GF-D8 (cell line): ENCODE results near the gene GSTO1.

Source experiments
- DNase-seq: peaks from one replicate; lab custom pipeline; 2025; lab: John Stamatoyannopoulos, UW

GSTO1 gene

DNA sequence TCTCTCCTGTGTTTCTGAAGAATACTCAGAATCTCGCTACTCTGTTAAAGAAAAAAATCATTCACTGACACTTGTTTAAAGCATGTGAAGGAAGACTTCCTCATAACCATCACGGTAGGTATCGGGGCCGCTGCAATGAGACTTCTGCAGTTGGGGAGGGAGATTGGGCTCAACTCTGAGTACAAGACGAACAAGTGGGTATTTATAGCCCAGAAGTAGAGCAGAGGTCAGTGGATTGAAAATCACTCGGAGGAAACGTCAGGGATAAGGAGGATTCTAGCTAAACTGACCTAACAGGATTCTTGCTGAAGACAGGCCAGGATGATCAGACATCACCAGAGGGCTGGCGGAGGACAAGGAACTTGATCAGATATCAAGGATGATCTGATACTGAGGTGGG is 50.2 kb downstream of the GSTO1 start:
- no peak for DNase-seq

DNA sequence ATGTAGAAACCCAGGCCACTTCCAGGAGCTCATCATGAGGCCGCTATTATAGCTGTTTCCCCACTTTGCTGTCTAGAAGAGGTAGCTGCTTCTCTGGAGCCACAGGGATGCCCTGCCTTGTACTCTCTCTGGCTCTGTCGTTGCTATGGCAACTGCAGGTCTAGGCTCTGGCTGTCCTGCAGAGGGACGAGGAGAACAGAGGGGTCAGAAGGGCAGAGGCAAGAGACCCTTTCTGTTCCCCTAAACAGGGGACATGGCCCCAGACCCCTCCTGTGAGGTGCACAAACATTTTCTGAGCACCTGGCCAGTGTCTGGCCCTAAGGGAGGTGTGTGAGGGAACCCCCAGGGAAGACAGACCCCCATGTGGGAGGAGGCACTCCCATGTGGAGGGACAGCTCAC is 52.2 kb downstream of the GSTO1 start:
- DNase-seq: no peak

DNA sequence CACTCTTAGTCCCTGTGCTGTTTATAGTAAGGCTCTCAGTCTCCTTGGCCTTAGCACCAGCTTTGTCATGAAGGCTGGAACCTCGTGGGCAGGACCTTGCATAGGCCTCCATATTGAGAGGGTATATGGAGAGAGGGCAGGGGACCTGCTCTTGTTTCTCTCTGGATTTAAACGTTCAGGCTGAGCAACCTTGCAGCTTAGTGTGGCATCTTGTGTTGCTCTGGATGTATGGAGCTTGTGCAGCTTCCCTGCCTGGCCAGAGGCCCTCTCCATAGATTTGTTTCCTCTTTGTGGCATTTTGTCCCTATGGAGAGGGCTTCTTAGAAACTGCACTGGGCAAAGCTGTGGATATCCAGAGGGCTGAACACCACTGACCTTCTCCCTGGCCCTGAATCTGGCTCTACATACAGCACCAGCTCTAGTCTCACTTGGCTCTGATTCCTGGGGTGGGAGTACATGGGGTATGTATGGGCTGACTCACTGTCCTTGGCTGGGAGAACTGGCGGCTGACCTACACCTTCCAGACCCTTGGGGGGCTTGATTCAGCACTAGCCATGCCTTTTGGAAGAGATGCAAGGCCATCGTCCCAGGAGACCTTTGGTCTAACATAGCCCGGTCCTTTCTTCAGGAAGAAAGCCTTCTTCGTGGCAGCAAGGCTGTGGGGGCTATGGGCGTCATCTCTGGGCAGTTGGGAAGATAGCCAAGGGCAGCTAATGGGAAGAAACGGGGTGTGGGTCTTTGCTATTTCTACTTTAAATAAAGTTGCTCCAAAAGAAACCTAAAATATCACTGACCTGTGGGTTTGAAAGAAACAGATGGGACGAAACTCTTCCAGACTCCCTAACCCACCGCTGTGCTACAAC is 53.1 kb downstream of the GSTO1 start:
- no peak for DNase-seq

DNA sequence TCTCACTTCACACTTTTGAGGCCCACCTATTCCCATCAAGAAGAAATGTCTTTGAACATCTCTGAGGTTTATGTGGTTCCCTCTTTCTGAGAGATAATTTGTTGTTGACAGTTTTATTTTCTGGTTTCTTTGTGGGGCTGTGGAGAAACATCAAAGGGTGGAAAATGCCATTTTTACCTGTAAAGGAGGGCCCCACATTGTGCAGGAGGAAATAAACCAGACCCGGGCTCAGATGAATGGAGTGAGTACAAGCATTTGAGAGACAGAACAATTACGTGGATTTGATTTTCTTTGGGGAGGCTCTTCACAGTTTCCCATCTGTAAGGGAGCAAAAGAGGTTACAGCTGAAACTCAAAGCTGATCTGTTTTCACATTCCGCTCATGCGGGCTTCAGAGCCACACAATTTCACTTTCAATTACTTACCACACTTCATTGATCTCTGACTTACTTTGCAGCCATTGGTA is 53.8 kb downstream of the GSTO1 start:
- no peak for DNase-seq

DNA sequence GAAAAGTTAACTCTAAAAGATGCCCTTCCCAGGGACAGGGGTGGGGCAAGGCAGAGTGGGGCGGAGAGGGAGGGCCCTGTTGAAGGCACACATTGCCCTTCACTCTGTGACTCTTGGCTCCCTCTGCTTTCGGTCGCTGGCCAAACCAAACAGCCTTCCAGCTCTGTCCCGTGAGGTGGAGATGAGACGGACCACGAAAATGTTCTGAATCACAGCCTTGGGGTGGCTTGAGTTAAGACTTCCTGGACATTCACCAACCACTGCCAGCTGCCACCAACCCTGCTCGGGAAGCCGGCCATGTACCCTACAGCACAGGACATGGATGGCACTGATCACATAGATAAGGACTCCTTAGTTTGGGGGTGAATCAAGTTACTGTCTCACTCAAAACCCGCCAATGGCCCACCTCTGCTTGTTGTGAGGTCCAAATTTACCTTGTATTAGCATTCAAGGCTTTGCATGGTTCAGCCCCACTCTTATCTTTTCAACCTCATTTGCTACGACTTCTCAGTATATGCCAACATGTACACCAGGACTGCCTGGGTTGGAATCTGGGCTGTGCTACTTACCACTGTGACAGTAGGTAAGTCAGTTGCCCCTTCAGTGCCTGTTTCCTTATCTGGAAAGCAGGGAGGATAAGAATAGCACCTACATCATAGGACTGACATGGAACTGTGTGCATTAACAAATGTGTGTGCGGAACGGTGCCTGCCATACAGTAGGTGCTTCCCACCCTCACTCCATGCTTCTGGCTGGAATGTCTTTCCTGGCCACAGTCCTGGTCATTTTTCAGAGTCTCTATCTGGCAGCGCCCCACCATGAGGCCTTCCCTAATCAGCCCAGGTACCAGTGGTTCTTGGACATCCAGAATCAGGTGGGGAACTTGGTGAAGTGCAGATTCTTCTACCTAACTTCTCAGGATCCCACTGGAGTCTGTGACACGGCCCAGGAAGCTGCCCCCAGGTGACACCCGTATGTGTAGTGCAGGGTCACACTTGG is 55.6 kb downstream of the GSTO1 start:
- no peak for DNase-seq

DNA sequence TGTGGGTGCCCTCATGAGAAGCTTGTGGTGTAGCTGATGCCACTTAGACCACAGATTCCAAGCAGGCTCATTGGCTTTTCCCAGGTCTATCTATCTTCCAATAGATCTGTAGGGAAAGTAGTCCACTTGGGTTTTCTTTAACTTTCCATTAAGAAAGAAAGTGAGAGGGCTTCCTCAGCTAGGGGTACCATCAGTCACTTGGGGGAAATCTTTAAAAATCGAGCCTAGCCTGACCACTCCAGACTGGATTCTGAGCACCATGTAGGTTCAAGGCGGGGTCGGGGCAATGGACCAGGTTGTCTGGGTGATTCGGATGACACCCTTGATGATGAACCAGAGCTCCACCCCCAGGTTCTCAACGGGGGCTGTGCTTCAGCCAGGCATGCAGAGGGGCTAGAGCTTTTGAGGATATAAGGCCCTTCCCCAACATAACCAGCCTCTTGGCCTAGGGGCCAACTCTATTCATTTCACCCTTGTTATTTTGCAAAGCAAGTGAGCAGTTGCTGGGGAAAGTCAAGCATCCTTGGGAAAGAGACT is 56.6 kb downstream of the GSTO1 start:
- no peak for DNase-seq

DNA sequence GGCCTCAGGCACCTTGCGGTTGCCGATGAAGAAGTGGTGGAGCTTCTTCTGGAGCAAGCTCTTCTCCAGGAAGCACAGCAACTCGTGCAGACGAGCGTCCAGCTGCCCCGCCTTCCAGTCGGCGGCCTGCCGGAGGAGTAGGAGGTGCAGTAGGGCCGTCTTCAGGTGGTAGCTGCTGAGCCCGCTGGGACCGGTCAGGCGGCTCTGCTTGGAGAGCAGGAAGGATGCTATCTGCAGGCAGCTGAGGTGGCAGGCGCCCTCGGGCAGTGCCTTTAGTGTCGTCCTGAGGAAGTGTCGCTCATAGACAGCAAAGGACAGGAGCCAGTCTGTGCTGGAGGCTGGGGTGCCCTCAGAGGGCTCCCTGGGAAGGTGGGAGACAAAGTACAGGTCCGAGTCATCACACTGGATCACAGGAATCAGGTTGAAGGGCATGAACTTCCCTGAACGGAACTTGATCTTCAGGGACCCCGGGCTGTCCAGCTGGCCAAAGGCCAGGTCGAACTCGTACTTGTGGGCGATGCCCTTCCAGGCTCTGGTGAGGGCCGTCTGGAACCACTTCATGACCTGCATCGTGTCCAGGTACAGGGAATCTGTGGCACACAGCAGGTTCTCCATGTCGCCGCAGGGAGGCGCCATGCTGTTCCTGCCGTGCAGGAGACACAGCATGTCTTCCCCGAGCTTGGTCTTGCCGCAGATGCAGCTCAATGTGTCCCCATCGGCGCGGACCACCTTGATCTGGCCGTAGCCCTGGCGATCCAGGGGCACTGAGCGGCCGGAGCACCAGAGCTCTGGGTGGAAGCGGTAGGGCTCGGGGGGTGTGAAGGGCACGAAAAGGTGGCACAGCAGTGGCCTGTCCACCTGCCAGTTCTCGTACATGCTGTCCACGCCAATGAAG is 60.1 kb downstream of the GSTO1 start:
- no peak for DNase-seq

DNA sequence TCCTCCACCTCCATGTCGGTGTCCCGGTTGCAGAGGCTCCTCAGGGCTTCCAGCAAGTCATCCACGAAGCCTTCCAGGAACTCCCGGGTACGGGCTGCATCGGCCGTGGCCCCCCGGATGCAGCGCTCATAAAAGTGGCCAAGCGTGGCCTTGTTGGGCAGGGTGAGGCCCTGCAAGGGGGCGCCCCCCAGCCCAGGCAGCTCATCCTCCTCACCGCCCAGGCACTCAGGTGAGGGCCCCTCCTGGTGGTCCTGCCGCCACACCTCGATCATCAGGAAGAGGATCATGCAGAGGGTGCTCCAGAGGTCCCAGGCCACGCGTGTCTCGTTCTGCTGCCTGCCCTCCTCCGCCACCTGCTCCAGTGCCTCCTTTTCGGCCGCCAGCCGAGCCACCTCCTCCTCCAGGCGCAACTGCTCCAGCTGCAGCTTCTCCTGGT is 60.8 kb downstream of the GSTO1 start:
- DNase-seq: no peak

DNA sequence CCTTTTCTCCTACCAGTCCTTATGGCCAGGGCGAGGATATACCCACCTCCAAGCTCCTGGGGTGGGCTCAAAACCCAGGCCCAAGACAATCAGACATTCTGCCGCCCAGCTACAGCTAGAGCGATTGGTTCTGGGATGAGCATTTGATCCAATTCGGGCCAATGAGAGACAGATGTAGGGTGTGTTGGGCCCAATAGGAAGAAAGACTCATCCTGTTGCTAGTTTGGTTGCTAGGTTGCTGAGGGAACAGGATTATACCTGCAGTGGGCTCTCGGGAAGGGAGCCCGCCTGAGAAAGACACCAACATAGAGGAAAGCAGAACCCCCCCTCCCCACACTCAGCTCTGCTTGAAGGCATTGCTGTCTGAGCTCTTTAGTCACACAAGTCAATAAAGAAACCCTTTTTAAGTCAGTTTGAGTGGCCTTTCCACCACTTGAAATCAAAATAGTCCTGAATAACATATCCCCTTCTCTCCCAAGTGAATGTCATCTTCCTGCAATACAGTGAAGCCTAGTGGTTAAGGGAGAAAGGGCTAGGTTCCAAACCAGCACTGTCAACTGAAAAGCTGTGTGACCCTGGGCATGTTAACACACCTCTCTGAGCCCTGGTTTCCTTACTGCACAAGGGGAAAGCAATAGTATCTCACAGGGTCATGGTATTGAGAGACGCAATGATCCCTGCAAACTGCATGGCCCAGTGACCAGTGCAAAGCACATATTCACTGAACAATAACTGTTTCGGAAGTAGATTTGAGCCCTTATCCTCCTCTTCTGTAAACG is 61.8 kb downstream of the GSTO1 start:
- DNase-seq: no peak
